CD4-positive, alpha-beta memory T cell (primary cell): ENCODE results near the gene NR3C2. TPM values are rescaled to one million over a fixed set of nuclear protein-coding genes. Genes with fewer than 3 reads are reported as not detected.
A peak's percentile ranks its signal among the peaks of the same experiment; 100 is the strongest.

ENCODE experiments used
- CTCF ChIA-PET: fragments of 350-600 bp; sonication (Branson Sonifier 250); formaldehyde crosslinking; loops from one replicate; lab custom pipeline; 2021; ENCODE audit warnings: inconsistent platforms; ENCODE audit not compliant: partially characterized antibody; lab: Charles Lee
- POLR2A ChIA-PET: fragments of 350-600 bp; sonication (Branson Sonifier 250); formaldehyde crosslinking; loops from one replicate; lab custom pipeline; 2021; ENCODE audit not compliant: partially characterized antibody; lab: Charles Lee
- DNase-seq, 5 donors: peaks; one replicate each; pipeline versions ENCODE4 v3.0.0 to v3.0.0-alpha.2; 2020 to 2022; ENCODE audit warnings: mixed read lengths in 1 of 5
- H3K27ac ChIP-seq: one replicate; pipeline ENCODE4 v1.7.0; 2013; ENCODE audit warnings: low read depth, low read length
- H3K27me3 ChIP-seq: 2 replicates; pipeline ENCODE4 v1.7.0; 2013; ENCODE audit warnings: mild to moderate bottlenecking, low read length, moderate library complexity; ENCODE audit not compliant: insufficient read depth
- H3K36me3 ChIP-seq: 2 replicates; pipeline ENCODE4 v1.7.0; 2013; ENCODE audit warnings: mild to moderate bottlenecking, low read length, moderate library complexity; ENCODE audit not compliant: insufficient read depth
- H3K4me1 ChIP-seq: 2 replicates; pipeline ENCODE4 v1.7.0; 2013; ENCODE audit warnings: mild to moderate bottlenecking, low read length, moderate library complexity; ENCODE audit not compliant: insufficient read depth
- H3K4me3 ChIP-seq, 2 donors: one replicate each; pipeline ENCODE4 v1.7.0; 2013; ENCODE audit warnings: low read length in 2 of 2, mild to moderate bottlenecking in 1 of 2
- H3K9me3 ChIP-seq, 2 donors: one replicate each; pipeline ENCODE4 v1.7.0; 2013; ENCODE audit warnings: low read length in 2 of 2, control low read depth in 1 of 2; ENCODE audit not compliant: control insufficient read depth in 1 of 2
- H3K27ac Mint-ChIP-seq, 7 donors: one replicate each; pipeline ENCODE4 v1.8.0; 2020 to 2021; ENCODE audit warnings: mixed read lengths in 7 of 7, mild to moderate bottlenecking in 6 of 7, inconsistent platforms in 3 of 7, moderate library complexity in 3 of 7
- H3K27me3 Mint-ChIP-seq, 2 donors: one replicate each; pipeline ENCODE4 v1.8.0; 2020 to 2021; ENCODE audit warnings: mixed read lengths in 2 of 2
- H3K36me3 Mint-ChIP-seq, 2 donors: one replicate each; pipeline ENCODE4 v1.8.0; 2020 to 2021; ENCODE audit warnings: mixed read lengths in 2 of 2, inconsistent platforms in 1 of 2, mild to moderate bottlenecking in 1 of 2
- H3K4me1 Mint-ChIP-seq, 4 donors: one replicate each; pipeline ENCODE4 v1.8.0; 2020 to 2021; ENCODE audit warnings: mixed read lengths in 4 of 4, mild to moderate bottlenecking in 1 of 4
- H3K4me3 Mint-ChIP-seq, 8 donors: one replicate each; pipeline ENCODE4 v1.8.0; 2020 to 2021; ENCODE audit warnings: mixed read lengths in 8 of 8, mild to moderate bottlenecking in 7 of 8, moderate library complexity in 6 of 8, inconsistent platforms in 3 of 8
- H3K9me3 Mint-ChIP-seq, 8 donors: one replicate each; pipeline ENCODE4 v1.8.0; 2020 to 2021; ENCODE audit warnings: mixed read lengths in 8 of 8, mild to moderate bottlenecking in 5 of 8, inconsistent platforms in 3 of 8, moderate library complexity in 1 of 8
- intact Hi-C: fragments of 100-400 bp; cut with micrococcal nuclease; formaldehyde crosslinking; loops from one replicate; pipeline ENCODE4 v1.15.1; 2023
- polyA plus RNA-seq, 2 donors: library from polyadenylated mRNA; unstranded; fragments of 300-500 nt; fragmentation: Illumina TruSeq; gene quantifications; one replicate each; pipeline ENCODE4 v1.2.3, GENCODE V29; 2021
- total RNA-seq, 2 experiments: library from RNA; stranded (reverse); gene quantifications; one replicate each; pipeline ENCODE4 v1.2.3, GENCODE V29; 2021

NR3C2 gene
- total and polyA plus RNA-seq, 4 experiments from 2014 or later = 4.9 to 50.9 (median 26.8) TPM

DNA sequence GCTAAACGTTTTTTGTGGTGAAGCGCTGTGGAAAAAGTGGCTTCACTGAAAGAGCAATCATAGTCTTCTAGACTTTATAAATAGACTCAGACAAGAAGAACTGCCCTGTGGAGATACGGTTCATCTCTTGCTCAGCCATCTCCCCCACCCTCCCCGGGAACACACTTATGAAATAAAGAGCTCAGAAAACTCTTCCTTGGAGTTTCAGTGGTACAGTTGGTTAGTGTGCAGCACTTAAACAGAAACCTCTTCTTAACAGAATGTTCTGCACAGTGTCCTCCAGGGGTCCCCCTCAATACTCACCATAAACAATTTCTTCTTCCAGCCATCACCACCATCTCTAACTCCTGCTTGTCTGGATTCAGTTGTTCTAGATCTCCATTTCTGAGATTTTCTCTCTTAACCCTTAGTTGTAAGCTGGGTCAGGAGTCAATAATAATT is 397.3 kb downstream of the NR3C2 start:
- Mint-ChIP-seq H3K4me3 (no peak overlapping the region), H3K27ac (peak overlapping the region in 3 of 7 donors; percentile 54 to 78 (median 63)), H3K27me3 (no peaks in the 10 kb centered on the region), H3K9me3 (no peaks in the 10 kb centered on the region), H3K4me1 (peaks cover 12 to 39% (median 22%) of the 10 kb centered on the region in 4 donors), H3K36me3 (peaks cover 5 to 9% of the 10 kb centered on the region in 2 donors)
- Histone ChIP-seq H3K27me3 (no peaks in the 10 kb centered on the region), H3K4me1 (peaks cover 17% of the 10 kb centered on the region), H3K27ac (no peak overlapping the region), H3K36me3 (no peaks in the 10 kb centered on the region), H3K9me3 (no peaks in the 10 kb centered on the region), H3K4me3 (no peak overlapping the region)
- DNase-seq = peak in 3 of 5 donors; percentile 30 to 35 (median 31)
- intact Hi-C loops = no loop called here
- CTCF ChIA-PET = interaction anchor here (0.7 to 3.4 kb wide), 22 partner anchors 9 to 726 kb away, joined by 3 to 33 read pairs (median 4); partner anchors contain the start of gene NR3C2
- POLR2A ChIA-PET = interaction anchor here (3.1 kb wide), 1 partner anchor 15 kb away, joined by 17 read pairs; no protein-coding TSS in a partner anchor

DNA sequence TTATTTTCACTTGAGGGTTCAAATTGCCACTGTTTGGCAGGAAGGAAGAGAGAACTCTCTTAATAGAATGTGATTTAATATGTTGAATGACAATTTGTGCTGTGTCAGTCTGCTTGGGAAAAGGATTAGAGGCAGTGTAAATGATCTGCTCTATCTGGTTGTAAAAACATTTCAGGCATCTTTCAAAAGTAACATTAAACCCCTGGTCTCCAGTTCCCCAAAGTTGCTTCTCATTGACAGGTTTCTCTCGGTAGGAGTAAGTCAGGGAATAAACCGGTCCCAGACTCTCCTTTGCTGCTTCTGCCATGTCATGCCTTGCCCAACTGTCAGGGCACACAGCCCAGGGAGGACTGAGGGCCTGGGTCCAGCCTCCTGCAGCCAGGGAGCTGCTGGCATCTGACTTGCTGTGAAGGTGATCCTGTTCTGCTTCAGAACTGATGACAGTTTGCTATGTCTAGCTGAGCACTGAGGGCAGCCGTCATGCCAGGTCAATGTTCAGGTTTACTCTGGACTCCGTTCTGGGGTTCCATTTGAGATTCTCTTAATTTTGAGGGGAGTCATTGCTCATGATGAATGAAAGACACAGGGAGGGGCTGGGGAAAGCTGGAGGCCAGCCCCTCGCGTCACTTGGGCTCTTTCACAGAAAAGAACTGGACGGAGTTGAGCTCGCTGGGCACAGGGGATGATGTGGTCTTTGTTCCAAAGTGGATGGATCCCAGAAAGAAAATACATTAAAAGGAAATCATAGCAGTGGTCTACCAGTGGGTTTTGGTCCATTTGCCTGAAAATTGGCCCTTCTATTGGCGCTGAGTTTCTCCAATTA is 397.9 kb downstream of the NR3C2 start:
- Histone ChIP-seq H3K27ac (no peak overlapping the region), H3K9me3 (no peaks in the 10 kb centered on the region), H3K4me1 (peaks cover 17% of the 10 kb centered on the region), H3K4me3 (no peak overlapping the region), H3K36me3 (no peaks in the 10 kb centered on the region), H3K27me3 (no peaks in the 10 kb centered on the region)
- ChIA-PET CTCF (interaction anchor here (0.7 to 3.4 kb wide), 20 partner anchors 9 to 727 kb away, joined by 3 to 33 read pairs (median 4); no protein-coding TSS in a partner anchor), POLR2A (interaction anchor here (3.1 kb wide), 1 partner anchor 16 kb away, joined by 17 read pairs; no protein-coding TSS in a partner anchor)
- H3K4me1 Mint-ChIP-seq = peaks cover 12 to 37% (median 22%) of the 10 kb centered on the region in 4 donors
- H3K4me3 Mint-ChIP-seq = no peak overlapping the region
- peak overlapping the region in 4 of 7 donors; percentile 10 to 24 (median 16) for H3K27ac Mint-ChIP-seq
- H3K27me3 Mint-ChIP-seq = no peaks in the 10 kb centered on the region
- no peak for DNase-seq
- peaks cover 5 to 9% of the 10 kb centered on the region in 2 donors for H3K36me3 Mint-ChIP-seq
- H3K9me3 Mint-ChIP-seq = no peaks in the 10 kb centered on the region
- intact Hi-C loops = no loop called here

DNA sequence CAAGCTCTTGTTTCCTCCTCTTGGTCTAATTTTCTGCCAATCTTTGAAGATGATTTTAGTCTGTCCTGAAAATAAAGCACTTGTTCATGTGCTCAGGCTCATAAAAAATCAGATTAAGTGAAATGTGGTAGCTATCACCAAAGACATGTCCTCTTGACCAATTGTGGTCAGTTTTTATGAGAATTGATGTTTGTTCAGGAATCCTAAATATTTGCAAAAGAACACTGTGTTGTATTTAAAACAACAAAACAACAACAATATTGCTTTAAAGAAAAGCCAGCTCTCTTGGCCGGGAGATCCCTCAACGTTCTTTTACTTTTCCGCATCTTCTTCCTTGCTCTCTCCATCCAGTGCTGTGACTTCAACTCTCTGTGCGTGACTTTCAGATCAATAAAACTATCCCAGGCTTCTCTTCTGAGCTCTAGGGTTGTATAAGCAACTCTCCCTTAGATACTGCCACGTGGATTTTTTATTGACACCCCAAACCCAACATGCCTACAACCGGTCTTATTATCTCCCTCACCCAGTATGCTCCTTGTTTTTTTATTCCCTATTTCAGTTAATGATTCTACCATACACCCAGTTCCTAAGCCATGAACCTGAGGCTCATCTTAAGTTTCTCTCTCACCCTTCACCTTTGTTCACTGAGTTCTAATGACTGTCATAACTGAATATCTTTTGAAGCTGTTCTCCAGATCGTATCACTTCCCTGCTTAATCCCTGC is 400.4 kb downstream of the NR3C2 start:
- Mint-ChIP-seq H3K27me3 (no peaks in the 10 kb centered on the region), H3K27ac (no peak overlapping the region), H3K9me3 (no peaks in the 10 kb centered on the region), H3K4me1 (peaks cover 11 to 23% (median 18%) of the 10 kb centered on the region in 4 donors), H3K36me3 (no peaks in the 10 kb centered on the region), H3K4me3 (no peak overlapping the region)
- no peaks in the 10 kb centered on the region for H3K27me3 ChIP-seq
- DNase-seq = no peak
- ChIA-PET CTCF (interaction anchor here (1.6 kb wide), 1 partner anchor 9 kb away, joined by 3 read pairs; no protein-coding TSS in a partner anchor), POLR2A (no interaction called here)
- H3K36me3 ChIP-seq = no peaks in the 10 kb centered on the region
- H3K27ac ChIP-seq = no peak overlapping the region
- H3K9me3 ChIP-seq = no peaks in the 10 kb centered on the region
- no peak overlapping the region for H3K4me3 ChIP-seq
- intact Hi-C loops = no loop called here
- peaks cover 11% of the 10 kb centered on the region for H3K4me1 ChIP-seq

DNA sequence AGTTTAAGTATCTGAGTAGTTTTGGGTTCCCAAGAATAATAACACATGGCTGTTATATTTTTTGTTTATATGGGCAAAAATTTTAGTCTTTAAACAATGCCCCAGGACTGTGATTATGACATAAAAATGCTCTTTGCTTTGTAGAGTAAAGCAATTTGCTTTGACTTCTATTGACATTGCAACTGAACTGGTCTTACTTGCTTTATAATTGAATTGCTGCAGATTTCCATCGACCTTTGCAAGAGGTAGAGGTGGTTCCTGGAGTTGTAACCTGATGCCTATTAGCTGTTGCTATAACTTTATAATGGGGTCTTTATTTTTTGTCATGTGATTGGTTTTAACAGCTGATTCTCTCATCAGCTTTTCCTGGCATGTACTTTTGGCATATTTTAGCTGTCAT is 407.4 kb downstream of the NR3C2 start:
- Mint-ChIP-seq H3K4me3 (no peak overlapping the region), H3K4me1 (peaks cover 0 to 1% (median 0%) of the 10 kb centered on the region in 4 donors), H3K36me3 (peaks cover 0 to 10% of the 10 kb centered on the region in 2 donors), H3K9me3 (no peaks in the 10 kb centered on the region), H3K27me3 (no peaks in the 10 kb centered on the region), H3K27ac (no peak overlapping the region)
- DNase-seq = no peak
- Histone ChIP-seq H3K4me3 (no peak overlapping the region), H3K27ac (no peak overlapping the region), H3K9me3 (no peaks in the 10 kb centered on the region), H3K4me1 (no peaks in the 10 kb centered on the region), H3K36me3 (no peaks in the 10 kb centered on the region), H3K27me3 (no peaks in the 10 kb centered on the region)
- ChIA-PET POLR2A (interaction anchor here (1.3 kb wide), 1 partner anchor 18 kb away, joined by 4 read pairs; no protein-coding TSS in a partner anchor), CTCF (interaction anchor here (1.0 to 1.6 kb wide), 3 partner anchors 10 to 22 kb away, joined by 3 to 5 read pairs (median 3); no protein-coding TSS in a partner anchor)
- intact Hi-C loops = no loop called here

DNA sequence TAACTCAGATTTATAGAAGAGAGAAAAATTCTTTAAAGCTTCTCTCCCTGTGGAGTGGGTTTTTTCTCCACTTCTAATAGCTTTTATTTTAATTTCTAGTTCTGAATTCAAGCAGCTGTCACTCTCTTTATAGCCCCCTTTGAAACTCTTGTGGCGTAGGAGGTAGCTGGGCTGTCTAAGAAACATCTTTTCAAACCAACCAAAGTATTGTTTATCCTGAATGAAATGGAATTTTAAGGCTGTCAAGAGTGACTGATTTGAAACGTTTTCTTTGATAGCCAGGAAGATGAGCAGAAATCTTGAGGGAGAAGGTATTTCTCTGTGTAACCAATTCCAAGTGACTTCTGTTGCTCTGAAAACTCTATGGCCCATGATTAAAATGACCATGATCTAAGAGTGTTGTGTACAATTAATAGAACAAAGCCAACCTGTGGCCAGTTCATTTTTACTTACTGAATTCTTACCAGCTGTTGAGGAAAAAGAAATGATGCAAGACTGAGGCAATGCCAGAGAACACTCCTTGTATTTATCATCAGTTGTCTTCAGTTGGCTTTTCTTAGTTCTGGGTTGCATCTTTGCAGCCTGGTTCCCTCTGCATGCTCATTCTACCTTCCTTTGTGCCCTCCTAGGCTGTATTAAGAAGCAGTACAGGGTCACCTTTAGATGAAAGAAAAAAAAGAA is 411.9 kb downstream of the NR3C2 start:
- ChIA-PET CTCF (interaction anchor here (1.0 to 1.5 kb wide), 2 partner anchors 12 to 15 kb away, joined by 3 to 5 read pairs; no protein-coding TSS in a partner anchor), POLR2A (no interaction called here)
- Mint-ChIP-seq H3K4me1 (no peaks in the 10 kb centered on the region), H3K27ac (no peak overlapping the region), H3K9me3 (peaks cover 0 to 15% (median 9%) of the 10 kb centered on the region in 8 donors), H3K4me3 (no peak overlapping the region), H3K27me3 (no peaks in the 10 kb centered on the region), H3K36me3 (peaks cover 2 to 25% of the 10 kb centered on the region in 2 donors)
- Histone ChIP-seq H3K27me3 (no peaks in the 10 kb centered on the region), H3K27ac (no peak overlapping the region), H3K9me3 (no peaks in the 10 kb centered on the region), H3K36me3 (no peaks in the 10 kb centered on the region), H3K4me1 (no peaks in the 10 kb centered on the region), H3K4me3 (no peak overlapping the region)
- no peak for DNase-seq
- intact Hi-C loops = no loop called here

DNA sequence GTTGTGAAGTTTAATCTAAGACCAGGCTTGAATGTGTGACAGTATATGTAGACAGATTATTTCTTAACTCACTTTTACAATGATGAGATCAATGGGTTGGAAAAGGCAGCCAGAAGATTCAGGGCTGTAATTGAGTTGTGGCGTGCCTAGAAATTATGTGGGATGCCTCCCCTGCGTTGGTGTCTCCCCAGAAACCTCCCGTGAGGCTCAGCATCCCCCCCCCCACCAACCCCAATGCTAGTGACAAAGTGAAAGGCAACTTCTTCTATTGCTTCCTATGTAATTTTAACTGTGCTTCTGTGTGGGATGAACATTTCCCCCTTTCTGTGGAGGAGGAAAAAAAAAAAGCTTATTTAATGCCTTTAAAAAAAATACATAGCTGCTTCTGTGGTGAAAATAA is 412.4 kb downstream of the NR3C2 start:
- Mint-ChIP-seq H3K27ac (no peak overlapping the region), H3K27me3 (no peaks in the 10 kb centered on the region), H3K36me3 (peaks cover 2 to 25% of the 10 kb centered on the region in 2 donors), H3K9me3 (peaks cover 0 to 15% (median 9%) of the 10 kb centered on the region in 8 donors), H3K4me1 (no peaks in the 10 kb centered on the region), H3K4me3 (no peak overlapping the region)
- no peak for DNase-seq
- no peaks in the 10 kb centered on the region for H3K36me3 ChIP-seq
- no peak overlapping the region for H3K4me3 ChIP-seq
- H3K9me3 ChIP-seq = no peaks in the 10 kb centered on the region
- intact Hi-C loops = loop anchor here (10.0 kb wide), 1 partner anchor 745 kb away; no protein-coding TSS in a partner anchor
- ChIA-PET POLR2A (no interaction called here), CTCF (interaction anchor here (1.0 to 1.5 kb wide), 2 partner anchors 11 to 15 kb away, joined by 3 to 5 read pairs; no protein-coding TSS in a partner anchor)
- no peaks in the 10 kb centered on the region for H3K27me3 ChIP-seq
- H3K27ac ChIP-seq = no peak overlapping the region
- H3K4me1 ChIP-seq = no peaks in the 10 kb centered on the region
